ENCODE measurements around the gene IL1RAPL2. TPM values are rescaled to one million over a fixed set of nuclear protein-coding genes. Genes with fewer than 3 reads are reported as not detected.

IL1RAPL2 gene
- total RNA-seq, 4 donors from 2014 or later: 0.19 to 0.38 TPM; not detected in 2

DNA sequence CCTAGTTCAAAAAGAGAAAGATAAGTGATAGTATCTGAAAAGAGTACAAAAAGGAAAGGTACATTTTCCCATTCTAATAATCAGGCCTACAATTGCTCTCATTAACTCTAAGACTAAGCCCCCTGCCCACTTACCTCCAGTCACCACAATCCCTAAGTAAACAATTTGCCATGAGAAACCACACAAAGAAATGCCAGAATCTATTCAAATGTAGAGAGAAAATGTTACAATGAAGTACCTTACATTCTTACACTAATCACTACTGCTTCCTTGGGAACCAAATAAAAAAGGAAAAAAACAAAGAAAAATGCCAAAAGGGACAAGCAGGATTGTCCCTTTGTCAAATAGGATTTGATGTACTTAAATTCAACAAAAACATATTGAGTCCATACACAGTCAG, 1068.2 kb downstream of the IL1RAPL2 start:
- no peak for DNase-seq (ENCODE audit: low spot score in 2 of 2)
- intact Hi-C loops (cut with DNase I; ENCODE audit: low total_unique reads): no loop called here
- H3K4me3 ChIP-seq (ENCODE audit: low read depth, poor library complexity, severe bottlenecking): no peak overlapping the region
- TF ChIP-seq CTCF (IDR thresholded peaks at IDR 0.05): no peak
- no peak for TF ChIP-seq POLR2A (IDR thresholded peaks at IDR 0.05)

GRCh38 chrX:105635794-105636193, 1069.8 kb downstream of the IL1RAPL2 start:
- H3K4me3 ChIP-seq (ENCODE audit: low read depth, poor library complexity, severe bottlenecking): no peak overlapping the region
- no peak for DNase-seq (ENCODE audit: low spot score in 2 of 2)
- intact Hi-C loops (cut with DNase I; ENCODE audit: low total_unique reads): no loop called here
- TF ChIP-seq CTCF (IDR thresholded peaks at IDR 0.05): no peak
- TF ChIP-seq POLR2A (IDR thresholded peaks at IDR 0.05): no peak

GRCh38 chrX:105636667-105637066, 1070.7 kb downstream of the IL1RAPL2 start:
- TF ChIP-seq POLR2A (IDR thresholded peaks at IDR 0.05) (no peak), CTCF (IDR thresholded peaks at IDR 0.05) (no peak)
- WGBS, 2 donors: 71 to 73% methylated on average over 1 of the region's 1 CpG
- intact Hi-C loops (cut with DNase I; ENCODE audit: low total_unique reads): no loop called here
- DNase-seq (ENCODE audit: low spot score in 2 of 2): no peak
- no peak overlapping the region for H3K4me3 ChIP-seq (ENCODE audit: low read depth, poor library complexity, severe bottlenecking)

- no peak for DNase-seq (ENCODE audit: low spot score in 2 of 2)
- TF ChIP-seq CTCF (IDR thresholded peaks at IDR 0.05) (no peak), POLR2A (IDR thresholded peaks at IDR 0.05) (no peak)
Observed at GRCh38 chrX:105645667-105646357, 1079.8 kb downstream of the IL1RAPL2 start.

DNA sequence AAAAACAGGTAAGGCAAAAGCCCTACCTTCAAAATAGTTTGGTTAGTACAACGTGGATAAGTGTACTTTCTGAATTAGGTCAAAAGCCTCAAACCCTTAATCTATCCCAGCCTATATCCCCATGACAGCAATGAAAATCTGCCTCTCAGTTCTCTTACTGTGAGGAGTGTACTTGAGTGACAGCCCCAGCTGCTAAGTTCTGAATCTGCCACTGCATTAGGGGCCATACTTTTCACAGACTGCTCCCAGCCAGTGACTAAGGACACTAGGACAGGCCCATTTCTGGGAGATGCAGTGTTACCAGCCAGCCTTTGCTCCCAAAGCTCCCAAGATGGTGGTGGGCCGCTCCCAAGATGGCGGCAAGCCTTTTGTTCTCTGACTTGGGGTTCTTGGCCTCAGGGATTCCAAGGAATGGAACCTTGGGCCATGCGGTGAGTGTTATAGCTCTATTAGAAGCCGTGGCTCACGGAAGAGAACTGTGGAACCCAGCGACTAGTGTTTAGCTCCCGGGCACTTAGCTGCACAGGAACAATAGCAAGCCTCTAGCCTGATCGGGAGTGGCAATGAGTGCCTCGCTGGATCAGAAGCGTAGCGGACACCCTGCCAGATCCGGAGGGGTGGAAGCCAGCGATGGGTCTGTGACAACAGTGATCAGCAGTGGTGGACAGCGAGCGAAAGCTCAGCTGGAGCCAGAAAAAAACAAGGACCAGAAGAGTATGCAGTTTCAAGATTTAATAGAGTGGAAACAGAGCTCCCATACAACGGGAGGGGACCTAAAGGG, 1080.8 kb downstream of the IL1RAPL2 start:
- intact Hi-C loops (cut with DNase I; ENCODE audit: low total_unique reads): no loop called here
- WGBS, 2 donors: 85 to 90% methylated on average over 15 to 17 of the region's 17 CpGs
- no peak overlapping the region for H3K4me3 ChIP-seq (ENCODE audit: low read depth, poor library complexity, severe bottlenecking)
- DNase-seq (ENCODE audit: low spot score in 2 of 2): no peak
- TF ChIP-seq CTCF (IDR thresholded peaks at IDR 0.05): no peak
- TF ChIP-seq POLR2A (IDR thresholded peaks at IDR 0.05): no peak

More at GRCh38 chrX:105645667-105646357, 1079.8 kb downstream of the IL1RAPL2 start:
- WGBS, 2 donors: 41 to 44% methylated on average over 5 of the region's 5 CpGs
- H3K4me3 ChIP-seq (ENCODE audit: low read depth, poor library complexity, severe bottlenecking): no peak overlapping the region
- intact Hi-C loops (cut with DNase I; ENCODE audit: low total_unique reads): no loop called here
